NCI-H2171 (cell line): ENCODE data around the gene NEK11.
A peak's percentile ranks its signal among the peaks of the same experiment; 100 is the strongest.

Source experiments
- DNase-seq: peaks from one replicate; lab custom pipeline; 2025; lab: John Stamatoyannopoulos, UW

The NEK11 gene

DNA sequence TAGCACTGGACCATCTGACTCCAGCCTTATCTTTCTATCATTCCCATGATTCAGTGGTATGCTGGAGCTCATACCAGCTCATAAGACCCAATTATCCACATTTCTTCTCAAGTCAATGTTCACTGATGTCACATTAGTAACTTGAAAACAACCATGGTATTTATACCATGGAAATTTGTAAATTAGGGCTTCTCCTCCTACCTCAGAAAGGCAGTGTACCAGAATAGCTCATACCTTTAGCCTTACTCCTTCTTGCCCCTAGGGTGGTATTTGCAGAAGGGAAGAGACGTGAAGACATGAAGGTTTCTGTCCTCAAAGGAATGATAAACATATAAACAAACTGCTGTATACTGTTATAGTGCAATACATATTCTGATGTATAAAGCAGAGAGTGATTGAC lies 114.2 kb downstream of the NEK11 start:
- DNase-seq = no peak

DNA sequence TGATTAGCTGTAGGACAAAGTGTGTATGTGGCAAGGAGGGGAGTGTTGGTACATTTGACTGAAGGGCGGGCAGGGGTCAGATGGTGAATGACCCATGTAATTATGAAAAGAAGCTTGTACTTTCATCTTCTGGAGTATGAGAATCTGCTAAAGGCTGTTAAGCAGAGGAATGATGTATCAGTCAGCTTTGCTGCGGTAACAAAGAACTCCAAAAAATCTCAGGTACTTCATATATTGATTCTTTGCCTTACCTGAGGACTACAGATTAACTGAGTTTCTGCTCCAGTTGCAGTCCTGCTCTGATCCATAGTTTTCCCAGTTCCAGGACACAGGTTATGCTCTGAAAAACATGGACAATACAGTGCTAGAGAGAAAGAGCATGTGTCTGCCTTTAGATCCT lies 115.1 kb downstream of the NEK11 start:
- no peak for DNase-seq

DNA sequence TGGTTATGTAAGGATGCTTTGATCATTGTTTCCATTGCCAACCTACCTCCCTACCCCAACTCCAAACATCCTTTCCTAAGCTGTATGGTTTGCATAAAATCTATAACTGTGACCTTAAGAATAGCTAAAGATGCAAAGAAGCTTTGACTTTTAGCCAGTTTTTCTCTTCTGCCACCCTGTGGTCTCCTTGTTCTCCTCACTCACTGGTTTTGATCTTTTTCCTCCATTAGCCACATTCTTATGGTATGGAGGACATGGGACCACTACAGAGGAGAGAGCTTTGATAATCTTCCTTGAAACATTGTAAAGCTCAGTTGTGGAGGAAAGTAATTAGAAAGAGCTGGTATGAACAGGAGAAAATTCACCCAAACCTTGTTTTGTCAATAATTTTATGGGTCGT lies 115.9 kb downstream of the NEK11 start:
- DNase-seq = no peak

DNA sequence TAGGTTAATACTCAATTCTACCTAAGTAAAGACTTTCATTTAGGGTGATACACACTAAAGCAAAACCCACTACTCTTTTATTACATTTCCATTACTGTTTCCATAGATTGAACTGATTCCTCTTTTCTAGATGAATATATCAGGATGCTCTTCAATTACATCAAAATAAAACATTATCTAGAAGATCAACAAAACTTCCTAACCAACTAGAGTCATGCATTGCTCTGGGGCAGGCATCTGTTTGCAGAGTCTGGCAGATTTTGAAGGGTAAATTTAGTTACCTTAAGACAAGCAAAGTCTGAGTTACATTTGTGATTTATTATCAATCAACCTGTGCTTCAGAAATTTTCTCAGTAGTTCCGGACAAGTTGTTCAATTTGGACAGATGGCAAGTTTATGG lies 117.1 kb downstream of the NEK11 start:
- DNase-seq = no peak

- DNase-seq = no peak
Observed at GRCh38 chr3:131147534-131147933, 120.9 kb downstream of the NEK11 start.

GRCh38 chr3:131158434-131158833 lies 131.8 kb downstream of the NEK11 start:
- no peak for DNase-seq

DNA sequence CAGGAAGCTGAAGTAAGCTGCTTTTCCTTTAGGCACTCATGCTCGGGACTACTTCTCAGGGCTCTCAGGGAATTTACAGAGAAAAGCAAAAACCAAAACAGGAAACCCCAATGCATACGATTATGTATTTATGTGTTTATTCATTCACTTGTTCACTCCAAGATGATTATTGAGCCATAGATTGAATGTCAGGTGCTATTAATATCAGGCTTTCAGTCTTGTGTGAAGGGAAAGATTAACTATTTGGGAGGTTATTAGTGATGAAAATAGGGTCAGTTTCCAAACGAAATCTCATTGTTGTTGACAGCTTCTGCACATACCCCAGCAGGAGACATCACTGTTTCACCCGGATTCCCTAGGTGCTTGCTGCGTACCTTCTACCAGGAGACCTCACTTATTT lies 135.8 kb downstream of the NEK11 start:
- DNase-seq = no peak

GRCh38 chr3:131167867-131168266 lies 141.2 kb downstream of the NEK11 start:
- no peak for DNase-seq

DNA sequence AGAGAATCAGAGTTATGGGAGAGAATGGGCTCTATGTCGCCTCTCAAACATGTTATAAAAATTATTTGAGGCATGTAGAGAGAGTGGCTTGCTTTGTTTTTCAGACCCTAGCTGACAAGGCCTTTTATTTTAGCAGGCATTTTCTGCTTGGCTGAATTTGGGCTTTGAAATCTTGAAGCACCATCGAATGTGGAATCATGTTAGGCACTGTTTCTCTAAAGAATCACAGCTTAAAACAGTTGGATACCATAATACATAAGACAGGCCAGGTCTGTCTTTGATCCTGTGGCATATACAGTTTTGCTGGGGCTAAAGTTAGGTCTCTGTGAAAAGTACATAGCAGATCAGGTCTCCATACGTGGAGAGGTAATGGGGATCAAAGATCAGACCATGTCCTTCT lies 142.7 kb downstream of the NEK11 start:
- no peak for DNase-seq

DNA sequence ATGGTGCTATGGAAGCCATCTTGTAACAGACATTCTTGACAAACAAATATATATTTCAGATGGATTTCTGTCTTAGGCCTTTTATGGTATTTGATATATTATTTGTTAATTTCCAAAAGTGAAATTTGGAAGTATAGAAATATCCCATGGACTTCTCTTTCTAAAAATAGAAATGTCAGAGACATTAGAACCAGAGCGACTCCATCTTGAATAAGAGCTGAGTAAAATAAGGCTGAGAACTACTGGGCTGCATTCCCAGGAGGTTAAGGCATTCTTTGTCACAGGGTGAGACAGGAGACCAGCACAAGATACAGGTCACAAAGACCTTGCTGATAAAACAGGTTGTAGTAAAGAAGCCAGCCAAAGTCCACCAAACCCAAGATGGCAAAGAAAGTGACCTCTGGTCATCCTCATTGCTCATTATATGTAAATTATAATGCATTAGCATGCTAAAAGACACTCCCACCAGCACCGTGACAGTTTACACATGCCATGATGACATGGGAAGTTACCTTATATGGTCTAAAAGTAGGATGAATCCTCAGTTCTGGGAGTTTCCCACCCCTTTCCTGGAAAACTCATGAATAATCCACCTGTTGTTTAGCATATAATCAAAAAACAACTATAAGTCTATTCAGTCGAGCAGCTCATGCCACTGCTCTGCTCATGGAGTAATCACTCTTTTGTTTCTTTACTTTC lies 146.0 kb downstream of the NEK11 start:
- DNase-seq = no peak

DNA sequence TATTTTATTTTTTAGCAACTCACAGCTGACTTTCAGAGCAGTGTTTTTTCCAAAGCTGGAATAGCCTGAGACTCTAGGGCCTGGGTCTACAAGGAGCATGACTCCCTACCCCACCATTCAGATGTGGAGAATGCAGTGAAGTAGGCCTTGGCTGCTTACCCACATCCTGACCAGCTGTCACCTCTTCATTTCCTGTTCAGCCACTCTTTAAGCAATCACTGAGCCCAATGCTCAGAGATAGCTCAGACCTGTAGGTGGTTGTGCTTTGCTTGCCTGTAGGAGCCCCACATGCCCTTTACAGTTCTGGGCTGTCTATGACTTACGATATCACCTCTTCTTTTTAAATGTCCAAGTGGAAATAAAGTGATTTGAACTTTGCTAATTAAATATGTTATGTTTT lies 148.1 kb downstream of the NEK11 start:
- DNase-seq = no peak

GRCh38 chr3:131178710-131179375 lies 152.2 kb downstream of the NEK11 start:
- DNase-seq = no peak

DNA sequence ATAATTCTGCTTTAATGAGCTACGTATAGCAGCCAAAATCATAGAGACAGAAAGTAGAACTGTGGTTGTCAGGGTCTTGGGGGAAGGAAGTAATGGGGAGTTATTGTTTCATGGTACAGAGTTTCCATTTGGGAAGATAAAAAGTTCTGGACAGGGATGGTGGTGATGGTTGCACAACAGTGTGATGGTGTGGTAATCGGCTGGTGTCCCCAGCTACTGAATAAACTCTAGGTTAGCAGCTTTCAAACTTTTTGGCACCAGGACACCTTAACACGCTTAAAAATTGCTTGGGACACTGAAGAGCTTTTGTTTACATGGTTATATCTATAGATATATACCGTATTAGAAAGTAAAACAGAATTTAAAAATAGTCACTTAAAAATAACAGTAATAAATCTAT lies 166.0 kb downstream of the NEK11 start:
- DNase-seq = no peak

DNA sequence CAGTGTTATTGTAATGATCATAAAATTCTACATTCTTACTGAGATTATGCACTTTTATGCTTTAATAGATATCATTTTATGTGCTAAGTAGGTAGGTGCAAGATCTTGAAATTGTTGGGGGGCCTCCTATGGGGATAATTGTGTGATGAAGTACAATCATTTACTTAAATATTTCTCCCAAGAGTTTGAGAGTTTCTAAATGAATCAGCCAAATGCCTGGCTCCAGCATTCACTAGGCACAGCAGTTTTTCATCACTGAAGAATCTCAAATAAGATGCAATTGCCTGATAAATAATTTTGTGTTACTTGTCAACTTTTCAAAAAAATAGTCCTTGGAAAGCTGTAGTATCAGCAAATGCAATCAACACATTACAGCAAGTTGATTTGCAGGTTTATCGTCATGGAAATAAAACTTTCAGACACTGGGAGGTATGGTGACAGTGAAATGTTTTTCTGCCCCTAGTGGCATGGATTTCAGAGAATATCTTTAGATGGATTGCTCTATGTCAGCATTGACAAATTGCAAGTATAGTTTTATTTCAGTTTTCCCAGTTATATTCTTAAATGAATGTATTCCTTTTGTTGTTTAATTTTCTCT lies 167.1 kb downstream of the NEK11 start:
- DNase-seq = no peak

GRCh38 chr3:131194816-131195215 lies 168.1 kb downstream of the NEK11 start:
- no peak for DNase-seq

GRCh38 chr3:131200636-131201199 lies 174.0 kb downstream of the NEK11 start:
- no peak for DNase-seq

DNA sequence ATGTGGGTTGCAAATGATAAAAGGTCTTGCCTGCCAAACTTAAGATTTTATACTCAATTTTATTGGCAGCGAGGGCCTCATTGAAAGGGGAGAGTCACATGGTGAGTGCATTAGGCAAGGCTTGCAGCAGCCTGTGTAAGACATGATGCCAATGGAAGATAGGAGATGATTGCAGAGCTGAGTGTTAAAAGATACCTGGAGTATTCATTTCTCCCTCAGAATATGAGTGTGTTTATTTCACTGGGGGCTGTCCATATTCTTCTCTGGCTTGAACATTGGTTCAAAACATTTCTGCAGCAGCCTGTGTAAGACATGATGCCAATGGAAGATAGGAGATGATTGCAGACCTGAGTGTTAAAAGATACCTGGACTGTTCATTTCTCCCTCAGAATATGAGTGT lies 189.7 kb downstream of the NEK11 start:
- DNase-seq = no peak

- no peak for DNase-seq
Observed at GRCh38 chr3:131216801-131217200, 190.1 kb downstream of the NEK11 start.

DNA sequence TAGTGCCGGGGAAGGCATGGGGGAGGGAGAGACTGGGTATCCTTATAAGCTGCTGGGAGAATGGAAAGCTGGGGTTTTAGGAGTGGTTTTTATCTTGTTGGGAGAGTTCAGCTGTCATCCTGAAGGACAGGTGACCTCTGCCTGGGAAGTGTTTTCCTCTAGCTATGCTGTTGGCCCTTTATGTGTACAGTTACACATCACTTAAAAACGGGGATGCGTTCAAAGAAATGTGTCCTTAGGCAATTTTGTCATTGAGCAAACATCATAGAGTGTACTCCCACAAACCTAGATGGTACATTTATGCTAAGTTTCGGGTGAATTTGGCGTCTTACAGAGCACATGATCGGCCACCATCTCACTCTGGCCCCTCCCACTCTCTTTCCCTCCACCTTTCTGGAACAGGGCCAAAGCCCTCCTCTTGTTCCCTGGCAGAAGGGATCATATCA lies 190.6 kb downstream of the NEK11 start:
- DNase-seq = peak; percentile 76

DNA sequence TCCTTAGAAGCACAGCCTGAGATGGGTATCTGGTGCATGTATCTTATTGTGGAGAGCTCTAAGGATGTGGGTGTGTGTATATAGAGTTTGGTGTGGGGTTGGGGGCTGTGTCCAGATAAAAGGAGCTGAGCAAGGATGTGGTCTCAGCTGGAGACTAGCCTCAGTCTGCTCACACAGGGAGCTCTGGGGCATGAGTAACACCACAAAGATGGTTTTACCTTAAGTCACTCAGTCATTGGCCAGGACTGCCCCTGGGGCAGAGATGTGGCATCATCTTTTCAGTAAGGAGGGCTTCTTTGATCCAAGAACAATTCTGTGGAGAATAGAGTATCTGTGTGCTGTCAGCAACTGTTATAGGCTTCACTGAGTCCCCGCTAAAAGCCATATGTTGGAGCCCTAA lies 191.5 kb downstream of the NEK11 start:
- DNase-seq = no peak

- DNase-seq = no peak
Observed at GRCh38 chr3:131221731-131222130, 195.1 kb downstream of the NEK11 start.

- no peak for DNase-seq
Observed at GRCh38 chr3:131222599-131222998, 195.9 kb downstream of the NEK11 start.
